ENCODE data around the gene CCL17.

DNA sequence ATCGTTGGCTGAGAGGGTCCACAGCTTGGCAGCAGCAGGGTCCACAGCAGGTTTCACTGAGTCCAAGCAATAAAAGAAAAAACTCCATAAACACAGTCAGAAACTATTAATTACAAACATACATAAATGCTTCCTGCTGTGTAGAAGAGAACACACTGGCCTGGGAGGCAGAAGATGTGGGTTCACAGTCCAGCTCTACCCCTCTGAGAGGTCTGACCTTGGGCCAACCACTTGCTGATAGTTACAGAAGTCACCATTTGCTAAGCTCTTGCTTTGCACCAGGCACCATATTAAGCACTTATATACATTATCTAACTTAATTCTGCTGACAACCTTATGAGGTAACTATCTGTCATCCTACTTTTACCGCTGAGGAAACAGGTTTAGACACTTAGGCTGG is 27.9 kb downstream of the CCL17 start:
- TF ChIP-seq, protein P1, sequence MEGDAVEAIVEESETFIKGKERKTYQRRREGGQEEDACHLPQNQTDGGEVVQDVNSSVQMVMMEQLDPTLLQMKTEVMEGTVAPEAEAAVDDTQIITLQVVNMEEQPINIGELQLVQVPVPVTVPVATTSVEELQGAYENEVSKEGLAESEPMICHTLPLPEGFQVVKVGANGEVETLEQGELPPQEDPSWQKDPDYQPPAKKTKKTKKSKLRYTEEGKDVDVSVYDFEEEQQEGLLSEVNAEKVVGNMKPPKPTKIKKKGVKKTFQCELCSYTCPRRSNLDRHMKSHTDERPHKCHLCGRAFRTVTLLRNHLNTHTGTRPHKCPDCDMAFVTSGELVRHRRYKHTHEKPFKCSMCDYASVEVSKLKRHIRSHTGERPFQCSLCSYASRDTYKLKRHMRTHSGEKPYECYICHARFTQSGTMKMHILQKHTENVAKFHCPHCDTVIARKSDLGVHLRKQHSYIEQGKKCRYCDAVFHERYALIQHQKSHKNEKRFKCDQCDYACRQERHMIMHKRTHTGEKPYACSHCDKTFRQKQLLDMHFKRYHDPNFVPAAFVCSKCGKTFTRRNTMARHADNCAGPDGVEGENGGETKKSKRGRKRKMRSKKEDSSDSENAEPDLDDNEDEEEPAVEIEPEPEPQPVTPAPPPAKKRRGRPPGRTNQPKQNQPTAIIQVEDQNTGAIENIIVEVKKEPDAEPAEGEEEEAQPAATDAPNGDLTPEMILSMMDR (tag by site-specific recombination; IDR thresholded peaks at IDR 0.05) = no peak
- TF ChIP-seq ZBTB10 (tag by site-specific recombination; IDR thresholded peaks at IDR 0.05) = no peak
- no peak for TF ChIP-seq YY1 (tag by site-specific recombination; IDR thresholded peaks at IDR 0.05)
- TF ChIP-seq, protein P2, sequence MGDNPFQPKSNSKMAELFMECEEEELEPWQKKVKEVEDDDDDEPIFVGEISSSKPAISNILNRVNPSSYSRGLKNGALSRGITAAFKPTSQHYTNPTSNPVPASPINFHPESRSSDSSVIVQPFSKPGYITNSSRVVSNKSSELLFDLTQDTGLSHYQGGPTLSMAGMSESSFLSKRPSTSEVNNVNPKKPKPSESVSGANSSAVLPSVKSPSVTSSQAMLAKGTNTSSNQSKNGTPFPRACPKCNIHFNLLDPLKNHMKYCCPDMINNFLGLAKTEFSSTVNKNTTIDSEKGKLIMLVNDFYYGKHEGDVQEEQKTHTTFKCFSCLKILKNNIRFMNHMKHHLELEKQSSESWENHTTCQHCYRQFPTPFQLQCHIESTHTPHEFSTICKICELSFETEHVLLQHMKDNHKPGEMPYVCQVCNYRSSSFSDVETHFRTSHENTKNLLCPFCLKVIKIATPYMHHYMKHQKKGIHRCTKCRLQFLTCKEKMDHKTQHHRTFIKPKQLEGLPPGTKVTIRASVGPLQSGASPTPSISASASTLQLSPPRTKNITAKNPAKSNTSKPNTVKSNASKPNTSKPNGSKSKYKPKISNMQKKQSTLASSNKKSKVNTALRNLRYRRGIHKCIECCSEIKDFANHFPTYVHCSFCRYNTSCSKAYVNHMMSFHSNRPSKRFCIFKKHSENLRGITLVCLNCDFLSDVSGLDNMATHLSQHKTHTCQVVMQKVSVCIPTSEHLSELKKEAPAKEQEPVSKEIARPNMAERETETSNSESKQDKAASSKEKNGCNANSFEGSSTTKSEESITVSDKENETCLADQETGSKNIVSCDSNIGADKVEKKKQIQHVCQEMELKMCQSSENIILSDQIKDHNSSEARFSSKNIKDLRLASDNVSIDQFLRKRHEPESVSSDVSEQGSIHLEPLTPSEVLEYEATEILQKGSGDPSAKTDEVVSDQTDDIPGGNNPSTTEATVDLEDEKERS (tag by site-specific recombination; IDR thresholded peaks at IDR 0.05) = no peak
- no peak for TF ChIP-seq ZNF701 (tag by site-specific recombination; IDR thresholded peaks at IDR 0.05)
- no peak for TF ChIP-seq ZNF48 (tag by site-specific recombination; IDR thresholded peaks at IDR 0.05)
- TF ChIP-seq ZNF558 (tag by site-specific recombination; IDR thresholded peaks at IDR 0.05) = no peak
- no peak for TF ChIP-seq KLF16 (tag by site-specific recombination; IDR thresholded peaks at IDR 0.05)
- TF ChIP-seq ZNF335 (tag by site-specific recombination; conservative IDR thresholded peaks at IDR 0.05) = no peak
- TF ChIP-seq ZNF658 (tag by site-specific recombination; IDR thresholded peaks at IDR 0.05) = no peak
- no peak for TF ChIP-seq ZNF274 (IDR thresholded peaks at IDR 0.05; ENCODE audit: low read length)
- no peak for TF ChIP-seq ZNF274 (tag by site-specific recombination; IDR thresholded peaks at IDR 0.05; ENCODE audit: borderline replicate concordance)
